Osteoblast (primary cell): ENCODE data around the gene GOLGA8M. TPM values are rescaled to one million over a fixed set of nuclear protein-coding genes. Genes with fewer than 3 reads are reported as not detected.
"Not testable (repeated sequence)": the region's sequence is repeated elsewhere in the genome, so short reads cannot be mapped to it uniquely, and the experiment has no call there.

ENCODE experiments used
- DNase-seq: peaks from one replicate; pipeline ENCODE4 v3.0.0; 2011; ENCODE audit warnings: low spot score, mixed read lengths; ENCODE audit not compliant: insufficient read length; ENCODE audit errors: missing footprints
- H2AFZ ChIP-seq: 2 replicates; pipeline ENCODE4 v1.6.0; 2011; ENCODE audit warnings: mild to moderate bottlenecking, low read length
- H3K27ac ChIP-seq: 2 replicates; pipeline ENCODE4 v1.5.1; 2011; ENCODE audit warnings: mild to moderate bottlenecking, low read depth, low read length, moderate library complexity
- H3K27me3 ChIP-seq: 2 replicates; pipeline ENCODE4 v1.6.0; 2012; ENCODE audit warnings: mild to moderate bottlenecking, control low read depth, inconsistent platforms, low read length, moderate library complexity; ENCODE audit not compliant: insufficient read depth
- H3K36me3 ChIP-seq: 2 replicates; pipeline ENCODE4 v1.5.1; 2011; ENCODE audit warnings: mild to moderate bottlenecking, low read length, control low read depth, moderate library complexity; ENCODE audit not compliant: insufficient read depth
- H3K4me1 ChIP-seq: 2 replicates; pipeline ENCODE4 v1.5.1; 2011; ENCODE audit warnings: mild to moderate bottlenecking, low read length, control low read depth, moderate library complexity; ENCODE audit not compliant: insufficient read depth
- H3K4me2 ChIP-seq: 2 replicates; pipeline ENCODE4 v1.6.0; 2011; ENCODE audit warnings: mild to moderate bottlenecking, low read length; ENCODE audit not compliant: insufficient read depth
- H3K4me3 ChIP-seq: fragments of 200-600 bp; sonication (generic); 3 replicates; pipeline ENCODE4 v1.5.1; 2012; ENCODE audit warnings: mild to moderate bottlenecking, low read length, inconsistent platforms; ENCODE audit not compliant: insufficient read depth
- H3K79me2 ChIP-seq: 2 replicates; pipeline ENCODE4 v1.6.0; 2012; ENCODE audit warnings: mild to moderate bottlenecking, low read length, control low read depth, inconsistent platforms; ENCODE audit not compliant: insufficient read depth
- H3K9me3 ChIP-seq: 2 replicates; pipeline ENCODE4 v1.5.1; 2011; ENCODE audit warnings: low read depth, low read length, control low read depth
- H4K20me1 ChIP-seq: 2 replicates; pipeline ENCODE4 v1.6.0; 2012; ENCODE audit warnings: mild to moderate bottlenecking, low read length, control low read depth; ENCODE audit not compliant: insufficient read depth
- total RNA-seq: library from RNA; depleted of rRNA; stranded (reverse); fragments of >200 nt; gene quantifications from 2 replicates; pipeline ENCODE4 v1.2.3, GENCODE V29; 2012

The GOLGA8M gene
- total RNA-seq, 1 donor: under 0.01 TPM

DNA sequence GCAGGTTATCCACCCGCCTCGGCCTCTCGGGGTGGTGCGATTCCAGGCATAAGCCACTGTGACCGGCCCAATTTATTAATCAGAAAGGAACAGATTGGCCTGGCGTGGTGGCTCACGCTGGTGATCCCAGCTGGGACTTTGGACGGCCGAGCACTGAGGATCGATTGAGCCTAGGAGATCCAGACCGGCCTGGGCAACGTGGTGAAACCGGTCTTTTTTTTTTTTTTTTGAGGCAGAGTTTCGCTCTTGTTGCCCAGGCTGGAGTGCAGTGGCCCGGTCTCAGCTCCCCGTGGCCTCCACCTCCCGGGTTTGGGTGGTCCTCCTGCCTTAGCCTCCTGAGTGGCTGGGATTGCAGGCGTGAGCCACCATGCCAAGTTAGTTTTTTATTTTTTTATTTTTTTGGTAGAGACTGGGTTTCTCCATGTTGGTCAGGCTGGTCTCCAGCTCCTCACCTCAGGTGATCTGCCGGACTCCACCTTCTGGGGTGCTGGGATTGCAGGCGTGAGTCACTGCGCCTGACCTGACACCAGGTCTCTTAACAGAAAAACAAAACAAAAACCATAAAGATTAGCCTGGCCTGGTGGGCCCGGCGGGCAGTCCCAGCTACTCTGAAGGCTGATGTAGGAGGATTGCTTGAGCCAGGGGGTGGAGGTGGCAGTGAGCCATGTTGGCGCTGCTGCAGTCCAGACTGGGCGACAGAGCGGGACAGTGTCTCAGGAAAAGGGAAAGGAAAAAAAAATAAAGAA is 18.0 kb downstream of the GOLGA8M start:
- not testable (repeated sequence) for H2AFZ ChIP-seq, H3K4me2 ChIP-seq, H4K20me1 ChIP-seq, H3K36me3 ChIP-seq, H3K27ac ChIP-seq, H3K27me3 ChIP-seq, H3K9me3 ChIP-seq, H3K79me2 ChIP-seq, DNase-seq, H3K4me3 ChIP-seq, H3K4me1 ChIP-seq

DNA sequence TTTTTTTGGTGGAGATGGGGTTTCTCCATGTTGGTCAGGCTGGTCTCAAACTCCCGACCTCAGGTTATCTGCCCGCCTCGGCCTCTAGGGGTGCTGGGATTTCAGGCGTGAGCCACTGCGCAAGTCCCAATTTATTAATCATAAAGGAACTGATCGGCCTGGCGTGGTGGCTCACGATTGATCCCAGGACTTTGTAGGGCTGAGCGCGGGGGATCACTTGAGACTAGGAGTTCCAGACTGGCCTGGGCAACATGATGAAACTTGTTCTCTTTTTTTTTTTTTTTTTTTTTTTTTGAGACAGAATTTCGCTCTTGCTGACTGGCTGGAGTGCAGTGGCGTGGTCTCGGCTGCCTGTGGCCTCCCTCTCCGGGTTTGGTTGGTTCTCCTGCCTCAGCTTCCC is 19.2 kb downstream of the GOLGA8M start:
- H3K4me2 ChIP-seq, H3K27me3 ChIP-seq, H3K27ac ChIP-seq, H3K4me1 ChIP-seq, H3K4me3 ChIP-seq, H3K79me2 ChIP-seq, H2AFZ ChIP-seq, H3K9me3 ChIP-seq, H3K36me3 ChIP-seq, DNase-seq, H4K20me1 ChIP-seq: not testable (repeated sequence)

DNA sequence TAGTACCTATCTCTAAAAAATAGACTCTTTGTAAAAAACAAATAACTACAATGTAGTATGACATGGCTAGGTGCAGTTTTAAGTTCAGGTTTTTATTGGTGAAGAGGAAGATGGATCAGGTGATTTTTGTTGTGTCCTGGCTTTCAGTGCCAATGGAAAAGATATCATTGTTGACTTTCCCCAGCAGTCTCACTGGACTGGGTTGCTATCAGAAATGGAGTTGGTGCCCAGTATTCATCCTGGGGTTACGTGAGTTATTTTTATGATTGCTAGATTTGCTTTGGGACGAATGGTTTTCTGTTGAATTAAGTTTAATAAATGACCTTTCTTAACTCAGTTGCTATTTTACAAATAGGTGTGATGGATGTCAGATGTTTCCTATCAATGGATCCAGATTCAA is 38.7 kb downstream of the GOLGA8M start:
- DNase-seq, H3K79me2 ChIP-seq, H3K9me3 ChIP-seq, H2AFZ ChIP-seq, H3K27me3 ChIP-seq, H4K20me1 ChIP-seq, H3K36me3 ChIP-seq, H3K4me3 ChIP-seq, H3K4me2 ChIP-seq, H3K4me1 ChIP-seq, H3K27ac ChIP-seq: not testable (repeated sequence)

DNA sequence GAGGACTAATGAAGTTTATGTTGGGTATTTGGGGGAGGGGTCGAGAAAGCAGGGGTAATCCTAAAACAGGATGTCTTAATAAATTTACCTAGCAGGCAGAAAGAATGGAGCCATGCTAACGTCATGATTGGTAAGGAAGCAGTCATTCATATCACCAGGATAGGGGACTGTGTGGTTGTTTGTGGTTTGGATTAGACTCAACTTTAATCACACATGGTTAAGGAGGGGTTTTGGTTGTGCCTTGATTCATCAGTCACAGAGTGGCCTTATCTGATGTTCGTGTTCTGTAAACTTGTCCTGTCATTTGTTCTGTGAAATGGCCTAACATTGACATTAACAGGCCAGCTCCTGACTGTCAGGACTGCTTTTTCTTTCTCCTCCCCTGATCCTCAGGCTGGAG is 40.1 kb downstream of the GOLGA8M start:
- not testable (repeated sequence) for H3K27me3 ChIP-seq, DNase-seq, H3K27ac ChIP-seq, H2AFZ ChIP-seq, H3K4me3 ChIP-seq, H3K79me2 ChIP-seq, H3K4me1 ChIP-seq, H3K4me2 ChIP-seq, H3K9me3 ChIP-seq, H4K20me1 ChIP-seq, H3K36me3 ChIP-seq

DNA sequence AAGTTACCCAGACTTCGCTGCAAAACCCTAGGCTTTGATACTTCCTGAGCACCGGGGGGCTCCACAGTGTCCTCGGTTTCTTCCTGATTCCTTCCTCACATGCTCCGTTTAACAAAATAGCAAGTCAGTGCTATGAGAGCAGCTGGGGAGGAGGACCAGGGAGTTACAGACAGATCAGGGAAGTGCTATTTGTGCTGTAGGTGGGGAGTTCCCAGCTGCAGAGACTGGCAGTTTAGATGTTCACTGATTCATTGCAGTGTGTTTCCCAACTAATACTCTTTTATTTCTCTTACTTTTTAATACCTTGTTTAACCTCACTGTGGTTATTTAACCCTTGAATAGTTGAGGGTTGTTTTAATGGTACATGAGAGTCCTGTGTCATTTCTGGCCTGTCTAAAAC is 45.8 kb downstream of the GOLGA8M start:
- H3K4me3 ChIP-seq, H3K27me3 ChIP-seq, H3K9me3 ChIP-seq, DNase-seq, H3K4me1 ChIP-seq, H3K79me2 ChIP-seq, H3K4me2 ChIP-seq, H3K36me3 ChIP-seq, H2AFZ ChIP-seq, H4K20me1 ChIP-seq, H3K27ac ChIP-seq: not testable (repeated sequence)

DNA sequence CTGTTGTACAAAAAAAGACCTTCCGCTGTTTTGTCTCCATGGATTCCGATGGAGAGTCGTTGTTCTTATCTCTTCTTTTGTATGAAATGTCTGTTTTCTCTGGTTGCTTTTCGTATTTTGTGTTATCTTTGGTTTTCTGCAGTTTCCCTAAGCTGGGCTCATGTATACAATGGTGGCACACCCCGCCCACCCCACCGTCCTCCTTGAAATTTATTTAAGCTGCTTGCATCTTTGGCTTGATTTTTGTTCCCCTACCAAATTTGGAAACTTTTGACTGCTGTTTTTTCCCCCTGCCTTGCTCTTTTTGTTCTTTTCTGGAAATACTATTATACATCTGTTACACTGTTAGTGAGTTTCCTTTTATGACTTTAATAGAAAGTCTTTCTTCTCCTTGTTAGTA is 47.6 kb downstream of the GOLGA8M start:
- not testable (repeated sequence) for H3K9me3 ChIP-seq, H3K79me2 ChIP-seq, H3K36me3 ChIP-seq, H2AFZ ChIP-seq, H3K4me3 ChIP-seq, H3K27ac ChIP-seq, H3K4me1 ChIP-seq, DNase-seq, H3K27me3 ChIP-seq, H4K20me1 ChIP-seq, H3K4me2 ChIP-seq

DNA sequence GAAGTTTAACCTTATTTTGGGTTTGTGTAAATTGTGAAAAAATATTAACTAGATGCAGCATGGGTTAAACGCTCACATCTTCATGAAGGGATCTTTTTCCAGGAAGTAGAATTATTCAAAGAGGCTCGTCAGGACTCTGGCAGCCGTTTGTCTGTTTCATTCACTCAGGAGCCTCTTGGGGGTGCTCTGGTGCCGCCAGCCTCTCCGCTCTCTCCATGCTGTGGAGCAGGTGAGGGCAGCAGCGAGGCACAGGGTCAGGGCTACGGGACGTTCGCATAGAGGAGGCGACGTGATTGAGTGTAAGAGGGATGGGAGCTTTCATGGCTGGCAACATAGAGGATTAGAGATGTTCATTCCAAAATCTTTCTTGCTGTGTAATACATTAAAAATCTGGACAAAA is 48.5 kb downstream of the GOLGA8M start:
- not testable (repeated sequence) for H3K27me3 ChIP-seq, H3K4me3 ChIP-seq, H3K9me3 ChIP-seq, H3K79me2 ChIP-seq, H4K20me1 ChIP-seq, H3K4me1 ChIP-seq, H3K4me2 ChIP-seq, H2AFZ ChIP-seq, DNase-seq, H3K36me3 ChIP-seq, H3K27ac ChIP-seq

DNA sequence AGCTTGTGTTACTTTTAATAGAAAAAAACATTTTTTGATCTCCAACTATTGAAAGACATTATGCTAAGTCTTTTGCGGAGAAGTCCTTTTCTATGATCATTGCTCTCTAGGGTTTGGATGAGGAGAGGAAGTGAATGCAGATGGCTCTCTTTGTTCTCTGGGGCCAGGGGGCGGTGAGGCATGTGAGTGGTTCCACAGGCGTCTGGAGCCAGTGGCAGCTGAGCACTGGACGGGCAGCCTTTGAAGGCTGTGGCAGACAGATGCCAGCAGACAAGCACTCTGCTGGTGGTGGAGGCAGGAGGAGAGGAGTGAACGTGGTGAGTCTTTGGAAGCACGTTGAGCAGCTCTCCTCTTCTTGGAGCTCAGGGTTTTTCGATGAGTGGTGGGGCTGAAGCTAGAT is 51.5 kb downstream of the GOLGA8M start:
- not testable (repeated sequence) for H3K27ac ChIP-seq, H3K4me1 ChIP-seq, H3K36me3 ChIP-seq, H3K4me3 ChIP-seq, H4K20me1 ChIP-seq, H3K27me3 ChIP-seq, H2AFZ ChIP-seq, DNase-seq, H3K79me2 ChIP-seq, H3K9me3 ChIP-seq, H3K4me2 ChIP-seq

DNA sequence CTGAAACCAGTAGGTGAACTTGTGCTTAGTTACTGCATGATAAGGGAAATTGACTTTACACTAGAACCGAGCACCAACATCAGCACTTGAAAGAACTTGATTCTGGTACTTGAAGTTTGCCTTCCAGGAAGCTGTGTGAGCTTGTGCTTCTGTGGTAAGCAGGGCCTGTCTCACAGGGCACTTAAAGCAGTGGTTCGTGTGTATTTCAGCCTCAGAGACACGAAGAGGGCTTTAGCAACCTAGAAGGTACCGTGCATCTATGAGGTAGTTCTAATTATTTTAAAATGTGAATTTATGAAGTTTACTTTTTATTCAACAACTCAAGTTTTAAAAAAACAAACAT is 56.2 kb downstream of the GOLGA8M start:
- H3K27ac ChIP-seq, H3K4me1 ChIP-seq, H3K9me3 ChIP-seq, H3K79me2 ChIP-seq, H3K36me3 ChIP-seq, DNase-seq, H3K4me3 ChIP-seq, H2AFZ ChIP-seq, H4K20me1 ChIP-seq, H3K4me2 ChIP-seq, H3K27me3 ChIP-seq: not testable (repeated sequence)
